ENCODE data around the gene UNCX.

Gene UNCX

DNA sequence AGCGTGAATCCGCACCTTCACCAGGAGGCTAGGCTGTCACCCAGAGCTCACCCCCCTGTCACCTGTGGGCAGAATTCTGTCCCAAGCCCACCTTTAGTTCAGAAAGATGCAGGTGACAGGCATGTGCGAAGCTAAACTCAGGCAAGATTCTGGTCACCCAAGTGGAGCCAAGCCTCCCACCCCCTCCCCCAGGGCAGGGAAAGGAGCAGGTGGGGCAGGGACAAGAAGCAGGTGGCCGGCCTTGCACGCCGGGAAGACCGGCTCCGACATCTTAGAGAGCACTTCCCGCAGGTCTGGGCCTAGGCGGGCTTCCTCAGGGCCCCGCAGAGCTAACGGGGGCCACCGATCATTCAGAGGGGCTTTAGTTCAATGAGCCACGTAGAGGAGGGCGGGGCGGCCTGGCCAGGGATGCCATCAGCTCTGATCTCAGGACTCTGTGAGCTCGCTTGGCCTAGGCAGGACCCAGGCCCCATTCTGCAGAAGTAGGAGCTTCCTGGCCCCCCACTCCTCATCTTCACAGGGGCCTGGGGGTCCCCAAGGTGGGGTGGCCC lies 19.9 kb downstream of the UNCX start:
- in situ Hi-C loops (cut with HindIII; ENCODE audit: low pct_ligation_motif_present, low sequenced_read_pairs) = no loop called here
- TF ChIP-seq, protein P1, sequence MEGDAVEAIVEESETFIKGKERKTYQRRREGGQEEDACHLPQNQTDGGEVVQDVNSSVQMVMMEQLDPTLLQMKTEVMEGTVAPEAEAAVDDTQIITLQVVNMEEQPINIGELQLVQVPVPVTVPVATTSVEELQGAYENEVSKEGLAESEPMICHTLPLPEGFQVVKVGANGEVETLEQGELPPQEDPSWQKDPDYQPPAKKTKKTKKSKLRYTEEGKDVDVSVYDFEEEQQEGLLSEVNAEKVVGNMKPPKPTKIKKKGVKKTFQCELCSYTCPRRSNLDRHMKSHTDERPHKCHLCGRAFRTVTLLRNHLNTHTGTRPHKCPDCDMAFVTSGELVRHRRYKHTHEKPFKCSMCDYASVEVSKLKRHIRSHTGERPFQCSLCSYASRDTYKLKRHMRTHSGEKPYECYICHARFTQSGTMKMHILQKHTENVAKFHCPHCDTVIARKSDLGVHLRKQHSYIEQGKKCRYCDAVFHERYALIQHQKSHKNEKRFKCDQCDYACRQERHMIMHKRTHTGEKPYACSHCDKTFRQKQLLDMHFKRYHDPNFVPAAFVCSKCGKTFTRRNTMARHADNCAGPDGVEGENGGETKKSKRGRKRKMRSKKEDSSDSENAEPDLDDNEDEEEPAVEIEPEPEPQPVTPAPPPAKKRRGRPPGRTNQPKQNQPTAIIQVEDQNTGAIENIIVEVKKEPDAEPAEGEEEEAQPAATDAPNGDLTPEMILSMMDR (IDR thresholded peaks at IDR 0.05; ENCODE audit: low read depth, low read length, missing control alignments) = no peak
- Histone ChIP-seq H3K27ac (no peak overlapping the region), H3K4me3 (ENCODE audit: low read depth, low read length) (no peak overlapping the region), H3K27me3 (replicated peaks) (peaks cover 55% of the 10 kb centered on the region), H3K36me3 (replicated peaks) (no peaks in the 10 kb centered on the region)
- no peak for DNase-seq

DNA sequence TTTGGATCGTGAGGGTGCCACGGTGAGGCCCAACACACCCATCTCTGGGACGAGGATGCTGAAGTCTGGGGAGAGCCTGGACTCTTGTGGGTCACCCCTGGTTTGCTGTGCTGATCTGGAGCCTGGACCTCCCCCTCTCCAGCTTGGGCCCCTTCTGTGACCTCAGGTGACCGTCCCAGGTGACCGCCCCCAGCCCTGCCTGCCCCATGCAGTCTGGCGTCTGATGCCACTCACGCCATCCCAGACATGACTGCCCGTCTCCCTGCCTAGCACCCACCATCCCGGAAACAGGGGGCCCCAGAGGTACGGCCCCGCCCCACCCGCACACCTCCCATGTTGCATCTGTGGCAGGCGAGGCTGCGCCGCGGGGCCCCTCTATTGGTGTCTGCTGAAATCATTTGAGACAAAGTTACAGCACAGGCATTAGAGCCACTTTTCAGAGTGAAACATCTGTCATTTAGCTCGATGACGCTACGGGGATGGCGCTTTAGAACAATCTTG lies 21.1 kb downstream of the UNCX start:
- Histone ChIP-seq H3K27me3 (replicated peaks) (peaks cover 48% of the 10 kb centered on the region), H3K36me3 (replicated peaks) (no peaks in the 10 kb centered on the region), H3K4me3 (ENCODE audit: low read depth, low read length) (no peak overlapping the region), H3K27ac (no peak overlapping the region)
- no peak for DNase-seq
- TF ChIP-seq, protein P1 (IDR thresholded peaks at IDR 0.05; ENCODE audit: low read depth, low read length, missing control alignments) = no peak
- in situ Hi-C loops (cut with HindIII; ENCODE audit: low pct_ligation_motif_present, low sequenced_read_pairs) = no loop called here

DNA sequence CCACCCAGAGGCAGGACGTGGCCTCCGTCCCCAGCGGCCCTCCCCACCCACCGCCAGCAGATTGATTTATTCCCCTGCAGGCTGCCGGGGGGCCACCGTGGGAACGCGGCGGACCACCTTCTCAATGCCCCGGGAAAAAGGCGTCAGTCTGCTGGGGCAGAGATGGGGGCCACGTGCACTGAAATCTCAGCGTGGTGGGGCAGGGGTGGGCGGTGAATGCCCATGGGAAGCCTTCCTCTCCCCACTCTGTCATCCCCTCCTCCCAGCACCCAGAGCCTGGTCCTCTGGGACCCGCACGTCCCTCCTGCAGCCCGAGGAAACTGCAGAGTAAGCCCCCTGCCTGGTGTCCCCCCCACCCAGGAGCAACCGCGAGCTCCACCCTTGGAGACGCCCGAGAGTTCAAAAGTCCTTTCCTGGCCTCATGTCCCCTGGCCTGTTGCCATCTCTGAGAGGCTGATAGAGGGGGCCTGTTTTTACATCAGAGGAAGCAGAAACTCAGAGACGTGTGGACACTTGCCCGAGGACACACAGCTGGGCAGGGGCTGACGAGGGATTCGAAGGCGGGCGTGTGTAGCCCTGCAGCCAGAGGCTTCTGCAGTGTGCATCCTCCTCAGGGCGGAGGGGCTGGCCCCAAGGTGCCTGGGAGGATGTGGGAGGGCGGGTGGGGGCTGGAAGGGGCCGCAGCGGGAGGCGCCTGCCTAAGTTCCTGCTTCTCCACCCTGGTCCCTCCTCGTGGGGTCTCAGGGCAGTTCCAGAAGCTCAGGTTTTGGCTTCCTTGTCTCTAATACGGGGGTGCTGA lies 21.8 kb downstream of the UNCX start:
- peaks cover 47% of the 10 kb centered on the region for H3K27me3 ChIP-seq (replicated peaks)
- no peak overlapping the region for H3K27ac ChIP-seq
- in situ Hi-C loops (cut with HindIII; ENCODE audit: low pct_ligation_motif_present, low sequenced_read_pairs) = no loop called here
- H3K36me3 ChIP-seq (replicated peaks) = no peaks in the 10 kb centered on the region
- TF ChIP-seq, protein P1 (IDR thresholded peaks at IDR 0.05; ENCODE audit: low read depth, low read length, missing control alignments) = no peak
- no peak overlapping the region for H3K4me3 ChIP-seq (ENCODE audit: low read depth, low read length)
- DNase-seq = no peak

DNA sequence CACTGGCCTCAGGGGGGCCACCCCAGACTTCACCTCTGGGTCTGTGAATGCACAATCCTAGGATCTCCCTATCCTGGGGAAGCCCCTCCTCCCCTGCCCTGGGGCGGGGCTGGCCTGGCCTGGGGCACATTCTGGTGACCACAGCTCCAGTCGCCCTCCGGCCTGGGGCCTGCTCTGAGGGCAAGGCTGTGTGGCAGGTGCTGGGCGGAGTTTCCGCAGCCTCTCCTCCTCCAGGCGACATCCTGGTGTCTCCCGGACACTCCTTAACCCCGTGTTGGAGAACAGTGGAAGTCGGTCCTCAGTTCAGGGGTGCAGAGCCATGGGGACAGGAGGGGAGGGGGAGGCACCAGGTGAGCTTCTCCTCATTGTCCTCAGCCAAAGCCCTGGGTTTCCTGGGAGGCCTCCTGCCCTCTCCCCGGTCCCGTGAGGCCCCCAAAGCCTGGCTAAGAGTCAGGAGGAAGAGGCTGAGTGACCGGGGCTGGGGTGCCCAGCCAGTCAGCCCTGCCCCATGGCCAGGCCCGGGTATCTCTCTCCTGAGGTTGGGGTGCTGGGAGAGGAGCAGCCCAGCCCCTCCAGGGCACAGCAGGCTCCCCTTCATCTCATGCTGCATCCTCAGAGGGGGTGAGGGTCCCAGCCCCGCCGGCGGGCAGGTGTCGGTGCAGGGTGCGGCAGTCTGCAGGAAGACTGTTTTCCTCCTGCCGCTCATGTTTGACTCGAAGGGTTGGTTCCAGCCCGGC lies 22.6 kb downstream of the UNCX start:
- in situ Hi-C loops (cut with HindIII; ENCODE audit: low pct_ligation_motif_present, low sequenced_read_pairs) = no loop called here
- TF ChIP-seq, protein P1 (IDR thresholded peaks at IDR 0.05; ENCODE audit: low read depth, low read length, missing control alignments) = no peak
- no peak overlapping the region for H3K4me3 ChIP-seq (ENCODE audit: low read depth, low read length)
- no peaks in the 10 kb centered on the region for H3K36me3 ChIP-seq (replicated peaks)
- DNase-seq = no peak
- no peak overlapping the region for H3K27ac ChIP-seq
- peaks cover 40% of the 10 kb centered on the region for H3K27me3 ChIP-seq (replicated peaks)

DNA sequence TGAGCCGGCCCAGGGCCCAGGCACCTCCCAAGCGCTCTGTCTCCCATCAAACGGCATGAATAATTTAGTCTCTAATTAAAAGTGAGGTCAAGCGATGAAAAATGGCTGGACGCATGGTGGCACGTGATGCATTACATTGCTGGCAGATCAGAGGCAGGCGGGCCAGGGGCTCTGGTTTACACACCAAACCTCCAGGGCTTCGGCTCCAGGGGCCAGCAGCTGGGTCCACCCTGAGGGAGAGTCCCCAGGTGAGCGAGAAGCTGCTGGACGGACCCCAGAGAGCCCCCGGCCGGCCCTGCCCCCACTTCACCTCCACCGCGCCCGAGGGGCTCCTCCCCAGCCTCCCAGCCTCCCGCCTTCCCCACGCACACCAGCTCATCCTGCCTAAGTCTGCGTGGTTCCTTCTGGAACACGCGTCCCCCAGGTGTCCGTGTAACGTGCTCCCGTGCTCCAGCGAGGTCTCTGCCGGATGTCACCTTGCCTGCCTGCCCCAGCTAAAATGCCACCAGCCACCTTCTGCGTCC lies 23.2 kb downstream of the UNCX start:
- H3K27me3 ChIP-seq (replicated peaks) = peaks cover 43% of the 10 kb centered on the region
- TF ChIP-seq, protein P1 (IDR thresholded peaks at IDR 0.05; ENCODE audit: low read depth, low read length, missing control alignments) = no peak

More for the DNA sequence above, 23.2 kb downstream of the UNCX start:
- Histone ChIP-seq H3K36me3 (replicated peaks) (no peaks in the 10 kb centered on the region), H3K27ac (no peak overlapping the region), H3K4me3 (ENCODE audit: low read depth, low read length) (no peak overlapping the region)
- in situ Hi-C loops (cut with HindIII; ENCODE audit: low pct_ligation_motif_present, low sequenced_read_pairs) = no loop called here
- no peak for DNase-seq

All from brain microvascular endothelial cell (primary cell).